ENCODE results near the gene KMT2C.

Gene KMT2C

DNA sequence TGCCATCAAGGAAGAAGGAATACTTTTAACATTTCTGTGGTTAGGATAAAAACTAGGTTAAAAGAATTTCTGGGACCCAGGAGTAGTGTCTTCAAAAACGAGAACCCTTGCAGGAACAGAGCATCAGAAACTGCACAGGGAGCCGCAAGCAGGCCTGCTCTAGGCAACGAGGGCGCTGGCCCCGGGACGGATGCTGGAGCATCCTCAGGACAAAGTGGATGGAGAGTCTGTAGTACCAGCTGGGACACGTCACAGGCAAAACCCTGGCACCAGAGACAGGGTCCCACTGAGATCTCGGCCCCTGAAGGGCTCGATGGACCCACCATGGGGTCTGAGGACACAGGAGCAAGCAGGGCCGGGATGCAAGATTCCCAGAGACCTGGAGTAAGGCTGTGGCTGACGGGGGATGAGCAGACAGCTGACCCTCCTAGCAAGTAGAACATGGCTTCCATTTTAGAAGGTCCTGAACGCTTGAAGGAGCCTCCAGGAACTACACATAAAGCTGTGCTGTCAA, 303.8 kb downstream of the KMT2C start:
- DNase-seq, result no peak

DNA sequence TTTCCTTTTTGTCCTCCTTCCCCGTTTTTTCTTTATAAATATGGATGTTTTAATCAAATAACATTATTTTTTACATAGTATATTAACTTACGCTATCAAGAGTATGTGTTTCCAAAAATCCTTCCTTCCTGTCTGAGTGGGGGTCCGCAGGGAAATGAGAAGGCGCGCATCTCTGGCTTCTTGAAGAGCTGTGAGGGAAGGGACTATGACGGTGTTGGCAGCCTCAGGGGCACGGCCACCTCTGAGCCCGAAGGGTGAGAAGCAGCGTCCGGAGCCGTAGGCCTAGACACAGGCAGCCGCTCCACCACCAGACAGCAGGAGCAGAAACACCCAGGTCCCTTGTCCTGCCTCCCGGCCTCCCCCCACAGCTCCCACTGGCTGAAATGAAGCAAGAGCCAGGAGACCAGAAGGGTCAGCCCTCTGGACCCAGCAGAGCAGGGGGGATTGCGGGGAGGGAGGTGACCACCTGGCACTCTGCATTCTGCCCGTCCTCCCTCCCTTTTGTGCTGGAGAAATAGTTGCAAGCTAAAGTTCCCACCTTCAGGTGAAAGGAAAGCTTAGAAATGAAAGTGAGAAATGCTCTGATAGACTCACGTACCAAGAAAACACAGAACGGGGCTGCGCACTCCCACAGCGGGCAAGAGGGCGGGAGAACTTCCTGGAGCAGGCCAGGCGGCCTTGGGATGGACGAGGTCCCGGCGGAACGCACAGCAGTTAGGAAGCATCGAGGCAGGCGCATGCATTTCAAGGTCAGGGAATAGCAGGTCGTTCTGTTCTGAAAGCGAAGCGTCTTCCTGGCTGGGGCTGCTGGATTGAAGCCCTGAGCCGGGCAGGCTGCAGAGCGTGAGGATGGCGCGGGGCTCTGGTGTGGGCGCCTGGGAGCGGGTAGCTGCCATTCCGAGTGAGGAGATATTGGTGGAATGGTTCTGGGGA, 304.9 kb downstream of the KMT2C start:
- DNase-seq, result no peak

DNA sequence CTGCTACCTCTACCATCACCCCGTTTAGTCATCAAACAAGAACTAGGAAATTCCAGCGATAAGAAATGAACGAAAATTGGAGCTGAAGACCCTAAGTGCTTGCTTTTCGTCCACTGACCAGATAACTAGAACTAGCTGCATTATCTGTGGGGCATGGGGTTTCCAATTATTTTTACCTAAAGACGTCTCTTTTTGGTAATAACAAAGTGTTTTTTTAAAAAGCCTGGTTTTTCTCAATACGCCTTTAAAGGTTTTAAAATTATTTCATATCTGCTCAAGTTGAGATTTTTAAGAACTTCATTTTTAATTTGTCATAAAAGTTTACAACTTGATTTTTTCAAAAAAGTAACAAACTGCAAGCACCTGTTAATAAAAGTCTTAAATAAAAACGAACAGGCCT, 306.1 kb downstream of the KMT2C start:
- DNase-seq, result no peak

- DNase-seq, result no peak
Measured at GRCh38 chr7:152128741-152129461, 306.9 kb downstream of the KMT2C start.

- no peak for DNase-seq
Measured at GRCh38 chr7:152128252-152128651, 307.6 kb downstream of the KMT2C start.

GRCh38 chr7:152127229-152127628, 308.6 kb downstream of the KMT2C start:
- no peak for DNase-seq

DNA sequence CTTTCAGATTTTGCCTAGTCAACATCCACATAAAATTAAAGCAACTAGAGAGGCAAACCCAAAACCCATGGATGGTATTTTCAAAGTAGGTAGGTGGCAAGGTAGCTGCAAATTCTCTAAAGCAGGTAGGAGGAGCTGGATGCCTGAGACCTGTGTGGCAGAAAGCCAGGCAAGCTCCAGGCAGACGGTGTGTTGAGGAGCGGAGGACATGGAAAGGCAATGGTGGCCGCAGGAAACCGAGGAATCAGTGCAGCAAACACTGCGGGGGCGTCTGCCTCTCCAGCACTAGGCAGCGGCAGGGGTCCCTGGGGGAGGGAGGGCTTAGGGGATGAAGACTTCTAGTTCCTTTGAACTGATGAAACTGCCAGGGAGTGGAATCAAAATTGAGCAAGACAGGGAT, 309.1 kb downstream of the KMT2C start:
- DNase-seq, result no peak

GRCh38 chr7:152122540-152122939, 313.3 kb downstream of the KMT2C start:
- no peak for DNase-seq

- no peak for DNase-seq
Measured at GRCh38 chr7:152121432-152121831, 314.4 kb downstream of the KMT2C start.

DNA sequence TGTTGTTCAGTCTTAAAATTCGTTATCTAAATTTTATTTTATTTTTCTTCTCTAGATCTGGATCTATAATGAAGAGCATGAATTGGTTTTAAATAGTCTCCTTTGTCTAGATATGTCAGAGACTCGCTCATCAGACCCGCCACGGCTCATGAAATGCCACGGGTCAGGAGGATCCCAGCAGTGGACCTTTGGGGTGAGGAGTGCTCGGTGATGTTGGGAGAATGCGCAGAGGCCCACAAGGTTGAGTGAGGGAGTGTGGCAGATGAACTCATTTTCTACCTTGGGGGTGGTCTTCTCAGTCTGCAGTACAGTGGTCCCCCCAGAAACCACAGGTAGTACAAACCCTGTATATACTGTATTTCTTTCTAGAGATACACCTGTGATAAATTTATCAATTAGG, 315.0 kb downstream of the KMT2C start:
- no peak for DNase-seq

DNA sequence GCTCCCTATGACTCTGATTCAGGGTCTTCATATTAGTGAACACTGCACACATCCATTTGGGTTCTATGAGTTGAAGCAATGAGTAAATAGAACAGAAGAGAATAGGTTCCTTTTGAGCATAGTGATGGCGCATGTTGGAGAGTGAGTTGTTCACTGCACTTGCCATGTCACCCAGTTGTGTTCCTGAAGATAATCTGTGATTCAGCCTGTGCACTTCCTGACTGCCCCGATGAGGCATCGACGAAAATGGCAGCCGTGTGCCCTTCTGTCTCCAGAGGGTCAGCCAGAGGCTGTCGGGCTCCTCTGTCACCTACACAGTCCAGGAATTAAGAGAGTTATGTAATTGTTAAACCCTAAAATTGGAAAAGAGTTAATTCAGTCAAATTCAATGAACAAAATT, 315.6 kb downstream of the KMT2C start:
- no peak for DNase-seq

GRCh38 chr7:152117356-152117755, 318.4 kb downstream of the KMT2C start:
- no peak for DNase-seq

GRCh38 chr7:152115021-152115718, 320.6 kb downstream of the KMT2C start:
- DNase-seq, result no peak

GRCh38 chr7:152112829-152113228, 323.0 kb downstream of the KMT2C start:
- DNase-seq, result no peak

- peak; percentile 10 for DNase-seq
Measured at GRCh38 chr7:152108359-152108758, 327.4 kb downstream of the KMT2C start.

DNA sequence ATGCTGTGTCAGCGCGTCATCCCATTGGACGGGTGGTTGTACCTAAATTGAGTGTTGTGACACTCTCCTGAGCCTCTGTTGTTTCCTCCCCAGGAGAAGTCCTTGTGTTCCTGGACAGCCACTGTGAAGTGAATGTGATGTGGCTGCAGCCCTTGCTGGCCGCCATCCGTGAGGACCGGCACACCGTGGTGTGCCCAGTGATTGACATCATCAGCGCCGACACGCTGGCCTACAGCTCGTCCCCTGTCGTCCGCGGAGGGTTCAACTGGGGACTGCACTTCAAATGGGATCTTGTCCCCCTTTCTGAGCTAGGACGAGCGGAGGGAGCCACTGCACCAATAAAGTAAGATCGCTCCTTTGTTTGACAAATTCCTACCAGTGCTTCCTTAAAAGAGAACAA, 327.9 kb downstream of the KMT2C start:
- DNase-seq, result no peak

DNA sequence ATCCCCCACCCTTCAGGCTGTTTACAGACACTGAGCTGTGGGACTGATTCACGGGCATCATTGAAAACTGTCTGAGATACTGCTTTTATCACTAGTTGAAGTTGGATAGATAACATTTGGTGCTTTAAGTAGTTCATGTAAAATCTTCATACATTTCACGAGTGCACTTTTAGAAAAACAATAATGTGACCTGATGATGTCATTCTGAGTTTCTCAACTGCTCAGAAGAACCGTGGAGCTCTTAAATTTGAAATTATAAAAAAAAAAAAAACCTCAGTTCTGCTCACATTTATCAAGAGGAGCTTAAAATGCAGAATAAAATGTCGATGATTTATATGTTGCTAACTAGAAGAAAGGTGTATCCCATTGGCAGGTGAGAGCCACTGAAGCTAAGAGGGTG, 328.8 kb downstream of the KMT2C start:
- no peak for DNase-seq

DNA sequence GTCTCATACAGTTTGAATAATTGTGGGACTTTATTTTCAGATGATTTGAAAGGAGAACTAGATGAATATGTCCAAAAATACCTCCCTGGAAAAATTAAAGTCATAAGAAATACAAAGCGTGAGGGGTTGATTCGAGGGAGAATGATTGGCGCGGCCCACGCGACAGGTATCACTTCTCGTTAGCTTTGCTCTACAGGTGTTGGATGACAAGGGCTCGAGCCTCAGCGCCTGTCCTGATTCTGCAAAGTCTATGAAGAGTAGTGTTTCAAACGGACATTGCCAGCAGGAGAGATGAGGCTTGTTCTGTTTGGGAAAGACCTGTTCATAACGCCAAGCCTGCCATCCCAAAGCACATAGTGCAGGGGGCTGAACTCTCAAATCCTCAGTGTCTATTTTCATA, 330.6 kb downstream of the KMT2C start:
- DNase-seq, result no peak

DNA sequence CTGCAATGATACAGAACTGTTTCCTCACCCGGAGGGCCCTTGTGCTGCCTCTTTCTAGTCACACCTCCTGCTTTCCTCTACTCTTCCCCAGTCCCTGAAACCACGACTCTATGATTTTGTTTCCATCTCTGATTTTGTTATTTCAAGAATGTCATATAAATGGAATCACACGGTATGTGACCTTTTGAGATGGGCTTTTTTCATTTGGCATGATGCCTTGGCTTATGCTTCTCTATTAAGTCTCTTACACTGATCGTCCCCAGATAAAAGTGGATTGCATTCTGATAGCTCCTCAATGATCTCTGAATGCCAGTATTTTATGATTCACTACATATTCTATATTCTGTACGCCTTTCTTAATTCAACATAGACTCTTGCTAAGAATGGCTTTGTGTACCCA, 332.1 kb downstream of the KMT2C start:
- no peak for DNase-seq

GRCh38 chr7:152103066-152103465, 332.7 kb downstream of the KMT2C start:
- DNase-seq, result no peak

- DNase-seq, result no peak
Measured at GRCh38 chr7:152097330-152097729, 338.5 kb downstream of the KMT2C start.

GRCh38 chr7:152095771-152096170, 340.0 kb downstream of the KMT2C start:
- no peak for DNase-seq

DNA sequence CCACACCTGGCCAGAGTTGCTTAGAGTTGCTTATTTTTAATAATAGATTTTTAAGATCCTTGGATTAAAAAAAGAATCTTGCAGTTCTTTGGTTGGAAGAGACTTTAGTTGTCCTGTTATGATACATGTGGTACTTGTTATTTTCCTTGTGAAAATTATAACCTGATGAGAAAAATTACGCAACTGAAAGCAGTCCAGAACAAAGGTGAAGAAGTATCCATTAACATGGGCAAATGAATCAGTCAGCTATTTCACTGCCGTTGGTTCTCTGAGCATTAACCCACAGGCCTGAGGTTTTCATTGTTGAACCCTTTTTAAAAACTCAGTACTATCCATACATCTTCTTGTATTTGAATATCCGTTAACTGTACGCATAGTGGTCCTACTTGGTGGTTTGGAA, 342.1 kb downstream of the KMT2C start:
- no peak for DNase-seq
